ENCODE measurements around the gene SPEM1.

The SPEM1 gene, protein sequence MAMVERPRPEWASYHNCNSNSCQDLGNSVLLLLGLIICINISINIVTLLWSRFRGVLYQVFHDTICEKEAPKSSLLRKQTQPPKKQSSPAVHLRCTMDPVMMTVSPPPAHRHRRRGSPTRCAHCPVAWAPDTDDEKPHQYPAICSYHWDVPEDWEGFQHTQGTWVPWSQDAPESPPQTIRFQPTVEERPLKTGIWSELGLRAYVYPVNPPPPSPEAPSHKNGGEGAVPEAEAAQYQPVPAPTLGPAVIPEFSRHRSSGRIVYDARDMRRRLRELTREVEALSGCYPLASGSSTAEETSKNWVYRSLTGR

DNA sequence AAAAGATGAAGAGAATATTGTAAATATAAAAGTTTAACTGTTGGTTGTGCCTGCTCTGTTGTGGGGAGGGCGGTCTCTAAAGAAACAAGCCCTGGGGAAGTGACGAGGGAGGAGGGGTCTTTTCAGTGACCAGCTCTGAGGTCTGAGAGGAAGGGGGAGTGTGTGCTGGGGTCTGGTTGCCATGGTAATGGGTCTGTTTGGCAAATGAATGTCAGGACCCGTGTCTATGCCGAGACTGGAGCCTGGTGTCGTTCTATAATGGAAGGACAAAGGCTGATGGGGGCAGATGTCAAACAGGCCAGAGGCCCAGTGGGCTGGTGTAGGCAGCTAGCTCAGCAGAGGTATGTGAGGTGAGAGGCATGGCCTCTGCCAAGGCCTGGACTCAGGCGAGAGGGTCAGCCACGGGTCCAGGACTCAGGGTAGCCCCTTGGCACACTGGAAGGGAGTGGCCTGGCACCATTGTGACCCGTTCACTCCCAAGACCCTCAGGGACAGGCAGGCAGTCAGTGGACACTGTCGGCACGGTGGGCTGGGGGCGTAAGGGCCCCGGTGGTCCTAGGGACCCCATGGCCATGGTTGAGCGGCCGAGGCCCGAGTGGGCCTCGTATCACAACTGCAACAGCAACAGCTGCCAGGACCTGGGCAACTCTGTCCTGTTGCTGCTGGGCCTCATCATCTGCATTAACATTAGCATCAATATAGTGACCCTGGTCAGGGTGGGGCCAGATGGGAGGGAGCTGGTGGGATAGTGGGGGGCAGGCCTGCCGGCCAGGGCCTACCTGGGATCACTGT, at the start of gene SPEM1:
SPEM1 (plus strand) TSS at position 506 of the 792 bp plus-strand sequence; CDS start at position 567, 61 bp downstream.
- DNase-seq (ENCODE audit: low read depth in 2 of 2), result no peak

DNA sequence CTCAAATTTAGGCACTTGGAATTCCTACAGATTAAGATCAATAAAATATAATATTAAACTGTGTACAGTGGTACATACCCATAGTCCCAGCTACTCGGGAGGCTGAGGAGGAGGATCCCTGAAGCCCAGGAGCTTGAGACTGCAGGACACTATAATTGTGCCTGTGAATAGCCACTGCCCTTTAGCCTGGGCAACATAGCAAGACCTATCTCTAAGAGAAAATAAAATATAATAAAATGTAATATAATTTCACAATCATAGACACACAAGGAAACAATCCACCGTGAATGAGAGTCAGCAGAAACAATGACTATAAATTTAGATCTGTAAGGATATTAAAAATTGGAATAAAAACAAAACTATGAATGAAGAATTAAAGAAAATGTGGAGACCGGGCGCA, 49.3 kb upstream of the SPEM1 start:
- no peak for DNase-seq (ENCODE audit: low read depth in 2 of 2)

DNA sequence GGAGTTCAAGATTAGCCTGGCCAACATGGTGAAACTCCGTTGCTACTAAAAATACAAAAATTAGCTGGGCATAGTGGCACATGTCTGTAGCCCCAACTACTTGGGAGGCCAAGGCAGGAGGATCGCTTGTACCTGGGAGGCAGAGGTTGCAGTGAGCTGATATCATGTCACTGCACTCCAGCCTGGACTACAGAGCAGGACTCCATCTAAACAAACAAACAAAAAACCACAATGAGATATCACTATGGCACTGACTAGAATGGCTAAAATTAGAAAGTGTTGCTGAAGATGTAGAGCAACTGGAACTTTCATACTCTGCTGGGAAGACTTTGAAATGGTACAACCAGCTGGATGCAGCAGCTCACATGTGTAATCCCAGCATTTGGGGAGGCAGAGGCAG, 45.8 kb upstream of the SPEM1 start:
- DNase-seq (ENCODE audit: low read depth in 2 of 2), result no peak

DNA sequence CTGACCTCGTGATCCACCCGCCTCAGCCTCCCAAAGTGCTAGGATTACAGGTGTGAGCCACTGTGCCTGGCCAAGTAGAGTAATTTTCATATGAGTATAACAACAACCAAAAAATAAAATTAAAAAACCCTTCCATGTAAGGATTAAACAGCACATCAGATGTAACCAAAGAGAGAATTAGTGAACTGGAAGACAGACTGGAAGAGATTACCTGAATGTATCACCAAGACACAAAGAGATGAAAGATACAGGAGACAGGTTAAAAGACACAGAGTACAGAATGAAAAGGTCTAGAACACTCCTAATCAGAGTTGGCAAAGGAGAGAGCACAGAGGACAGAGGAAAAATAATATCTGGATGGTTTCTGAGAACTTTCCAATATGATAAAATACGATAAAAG, 41.0 kb upstream of the SPEM1 start:
- DNase-seq (ENCODE audit: low read depth in 2 of 2), result no peak

DNA sequence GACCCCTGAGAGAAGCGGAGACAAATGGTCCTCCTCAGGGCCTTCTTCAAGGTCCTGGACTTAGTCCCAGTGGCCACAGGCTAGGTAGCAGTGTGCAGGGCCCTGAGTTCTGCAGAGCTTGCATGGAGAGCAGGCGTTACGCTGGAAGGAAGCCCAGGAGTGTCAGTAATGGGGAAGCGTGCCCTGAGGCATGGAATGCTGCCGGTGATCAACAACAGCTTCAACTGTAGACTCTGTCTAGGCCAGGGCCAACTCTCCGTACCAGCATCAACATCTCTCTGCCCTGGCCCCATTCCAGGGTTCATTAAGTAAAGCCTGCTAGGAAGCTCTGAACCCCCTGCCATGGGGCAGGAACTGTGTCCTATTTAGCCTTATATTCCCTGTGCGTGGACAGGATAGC, 39.8 kb upstream of the SPEM1 start:
- no peak for DNase-seq (ENCODE audit: low read depth in 2 of 2)

DNA sequence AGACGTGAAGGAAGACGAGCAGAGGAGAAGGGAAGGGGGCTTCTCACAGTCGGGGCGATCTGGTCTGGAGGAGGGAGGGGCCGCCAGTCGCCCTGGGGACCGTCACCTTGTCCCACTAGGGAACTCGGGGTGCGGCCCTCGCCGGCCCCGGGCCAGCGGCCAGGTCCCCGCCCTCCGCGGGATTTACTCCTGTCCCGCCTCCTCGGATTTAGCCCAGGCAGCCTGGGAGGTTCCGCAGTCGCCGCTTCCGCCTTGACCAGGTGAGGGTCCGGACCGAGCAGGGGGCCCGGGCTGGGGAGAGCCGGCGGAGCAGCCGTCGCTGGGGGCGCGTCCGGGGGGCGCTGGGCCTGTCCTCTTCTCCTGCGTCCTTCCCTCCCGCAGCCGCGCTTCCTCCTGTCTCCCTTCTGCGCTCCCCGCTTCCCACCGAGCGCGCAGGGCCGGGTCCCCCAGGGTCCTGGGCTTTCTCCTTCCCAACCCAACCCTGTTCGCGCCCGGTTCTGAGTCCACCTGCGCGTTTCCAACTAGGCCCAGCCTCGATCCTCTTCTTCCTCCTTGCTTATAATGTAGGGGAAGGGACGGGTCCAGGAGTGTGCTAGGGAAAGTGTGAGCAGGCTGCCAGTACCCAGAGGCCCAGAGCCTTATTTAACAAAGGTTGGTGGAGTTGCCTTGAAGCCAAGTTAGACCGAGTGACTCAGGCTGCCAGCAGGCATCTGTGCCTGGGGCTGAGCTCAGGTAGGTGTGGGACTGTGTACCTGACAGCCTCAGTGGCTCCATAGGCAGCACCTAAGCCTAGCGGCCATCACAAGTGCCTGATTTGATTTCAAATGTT, 39.1 kb upstream of the SPEM1 start, which contains the start of gene TNK1:
TNK1 (plus strand) TSS at position 235 of the 829 bp plus-strand sequence. CDS start 1,838 bp downstream, outside the sequence.
- DNase-seq (ENCODE audit: low read depth in 2 of 2), result no peak

DNA sequence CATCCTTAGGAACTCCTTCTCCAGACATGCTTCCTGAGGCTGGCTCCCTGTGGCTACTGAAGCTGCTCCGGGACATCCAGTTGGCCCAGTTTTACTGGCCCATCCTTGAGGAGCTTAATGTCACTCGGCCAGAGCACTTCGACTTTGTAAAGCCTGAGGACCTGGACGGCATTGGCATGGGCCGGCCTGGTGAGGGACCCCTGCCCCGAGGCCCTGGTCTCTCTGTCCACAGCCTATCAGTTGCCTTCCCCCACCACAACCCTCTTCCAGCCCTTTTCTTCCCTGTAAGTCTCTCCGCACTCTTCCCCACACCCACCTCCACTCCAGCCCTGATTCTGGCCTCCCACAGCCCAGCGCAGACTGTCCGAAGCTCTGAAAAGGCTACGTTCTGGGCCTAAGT, 37.2 kb upstream of the SPEM1 start:
- DNase-seq (ENCODE audit: low read depth in 2 of 2), result no peak

DNA sequence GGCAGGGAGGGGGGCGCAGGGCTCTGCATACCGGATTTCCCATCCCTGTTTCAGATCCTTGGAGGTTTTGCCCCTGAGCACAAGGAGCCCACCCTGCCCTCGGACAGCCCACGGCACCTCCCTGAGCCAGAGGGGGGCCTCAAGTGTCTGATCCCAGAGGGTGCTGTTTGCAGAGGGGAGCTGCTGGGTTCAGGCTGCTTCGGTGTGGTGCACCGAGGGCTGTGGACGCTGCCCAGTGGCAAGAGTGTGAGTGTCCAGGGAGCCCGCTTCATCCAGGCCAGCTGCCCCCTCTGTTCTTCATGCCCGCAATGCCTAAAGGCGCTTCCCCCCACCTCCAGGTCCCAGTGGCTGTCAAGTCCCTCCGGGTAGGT, 36.8 kb upstream of the SPEM1 start:
- no peak for DNase-seq (ENCODE audit: low read depth in 2 of 2)

DNA sequence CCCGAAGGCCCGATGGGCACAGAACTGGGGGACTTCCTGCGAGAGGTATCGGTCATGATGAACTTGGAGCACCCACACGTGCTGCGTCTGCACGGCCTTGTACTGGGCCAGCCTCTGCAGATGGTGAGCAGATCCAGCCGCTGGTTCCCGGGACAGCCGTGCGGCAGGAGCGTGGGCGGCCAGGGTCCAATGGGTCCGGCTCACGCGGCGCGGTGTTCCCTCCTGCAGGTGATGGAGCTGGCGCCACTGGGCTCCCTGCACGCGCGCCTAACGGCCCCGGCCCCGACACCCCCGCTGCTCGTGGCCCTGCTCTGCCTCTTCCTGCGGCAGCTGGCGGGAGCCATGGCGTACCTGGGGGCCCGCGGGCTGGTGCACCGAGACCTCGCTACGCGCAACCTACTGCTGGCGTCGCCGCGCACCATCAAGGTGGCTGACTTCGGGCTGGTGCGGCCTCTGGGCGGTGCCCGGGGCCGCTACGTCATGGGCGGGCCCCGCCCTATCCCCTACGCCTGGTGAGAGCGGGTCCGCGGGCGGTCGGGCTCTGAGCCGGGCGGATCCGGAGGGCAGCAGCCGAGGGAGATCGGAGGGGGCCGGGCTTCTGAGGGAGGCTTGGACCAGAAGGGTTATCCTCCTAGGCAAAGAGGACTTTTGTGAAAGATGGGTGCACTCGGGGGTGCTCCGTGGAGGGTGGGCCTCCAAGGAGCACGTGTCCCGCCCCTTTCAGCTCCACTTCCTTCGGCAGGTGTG, 36.2 kb upstream of the SPEM1 start:
- DNase-seq (ENCODE audit: low read depth in 2 of 2), result peak; percentile 35 to 45

DNA sequence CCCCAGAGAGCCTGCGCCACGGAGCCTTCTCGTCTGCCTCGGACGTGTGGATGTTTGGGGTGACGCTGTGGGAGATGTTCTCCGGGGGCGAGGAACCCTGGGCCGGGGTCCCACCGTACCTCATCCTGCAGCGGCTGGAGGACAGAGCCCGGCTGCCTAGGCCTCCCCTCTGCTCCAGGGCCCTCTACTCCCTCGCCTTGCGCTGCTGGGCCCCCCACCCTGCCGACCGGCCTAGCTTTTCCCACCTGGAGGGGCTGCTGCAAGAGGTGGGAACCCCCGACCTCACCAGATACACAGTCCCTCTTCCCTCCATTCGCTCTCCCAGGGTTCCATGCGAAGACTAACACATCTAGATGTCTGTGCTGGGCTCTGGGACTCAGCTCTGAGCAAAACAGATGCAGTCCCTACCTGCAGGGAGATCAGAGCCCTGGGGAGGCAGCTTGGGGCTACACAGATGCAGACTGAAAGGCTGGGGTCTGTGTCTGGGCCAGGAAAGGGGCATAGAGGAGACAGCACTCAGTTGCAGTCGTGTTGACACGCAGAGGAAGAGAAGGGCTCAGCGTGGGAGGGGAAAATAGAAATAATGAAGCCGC, 35.5 kb upstream of the SPEM1 start:
- DNase-seq (ENCODE audit: low read depth in 2 of 2), result no peak

DNA sequence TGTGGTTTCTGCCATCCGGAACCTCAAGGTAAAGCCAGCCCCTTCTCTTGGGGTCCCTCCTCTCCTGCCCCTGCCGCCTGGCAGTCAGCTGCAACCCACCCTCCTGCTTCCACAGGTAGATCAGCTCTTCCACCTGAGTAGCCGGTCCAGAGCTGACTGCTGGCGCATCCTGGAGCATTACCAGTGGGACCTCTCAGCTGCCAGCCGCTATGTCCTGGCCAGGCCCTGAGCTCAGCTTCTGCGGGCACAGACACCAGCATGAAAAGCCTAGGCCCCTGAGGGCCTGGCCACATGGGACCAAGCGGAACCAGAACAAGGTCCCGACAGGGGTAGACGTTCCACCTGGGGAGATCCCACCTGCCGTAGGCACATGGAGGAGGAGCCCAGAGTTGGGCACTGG, 31.3 kb upstream of the SPEM1 start:
- no peak for DNase-seq (ENCODE audit: low read depth in 2 of 2)

DNA sequence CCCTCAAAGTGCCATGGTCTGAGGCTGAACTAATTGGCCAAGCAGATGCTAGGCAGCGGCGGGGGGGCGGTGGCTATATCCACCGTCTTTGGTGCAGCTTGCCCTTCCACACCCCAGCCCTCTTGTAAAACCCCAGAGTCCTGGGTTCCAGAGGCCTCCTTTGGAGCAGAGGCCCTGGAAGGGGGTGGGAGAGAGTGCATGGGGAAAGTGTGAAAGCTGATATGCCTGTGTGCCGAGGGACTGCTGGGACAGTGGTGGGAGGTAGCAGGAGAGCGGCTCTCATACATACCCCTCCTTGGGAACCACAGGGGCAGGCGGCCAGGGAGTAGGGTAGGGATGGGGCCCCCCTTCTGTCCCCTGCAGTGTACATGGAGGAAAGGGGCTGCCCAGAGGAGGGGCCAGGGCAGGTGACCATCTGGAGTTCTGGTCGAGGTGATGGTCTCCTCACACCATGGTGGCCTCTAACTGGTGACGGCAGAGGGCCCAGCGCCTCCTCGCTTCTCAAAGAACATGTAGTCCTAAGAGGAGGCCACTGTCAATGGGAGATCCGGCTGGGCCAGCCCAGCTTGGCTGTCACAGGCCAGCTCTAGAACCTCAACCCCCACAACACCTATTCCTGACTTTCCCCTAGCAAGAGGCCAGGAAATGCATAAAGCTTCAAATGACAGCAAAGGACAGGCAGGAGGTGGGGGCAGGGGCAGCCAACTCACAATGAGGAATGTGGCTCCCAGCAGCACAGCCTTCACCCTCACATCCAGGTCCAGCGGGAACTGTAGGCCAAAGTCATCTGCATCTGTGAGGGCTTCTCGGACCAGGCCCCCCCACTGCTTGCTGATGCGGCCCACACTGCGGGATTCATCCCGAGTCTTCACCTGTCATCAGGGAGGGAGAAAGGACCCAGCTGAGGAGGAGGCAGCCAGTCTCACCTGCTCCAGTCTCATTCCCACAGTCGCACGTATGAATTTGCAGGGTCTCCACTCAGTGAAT, 29.9 kb upstream of the SPEM1 start:
- DNase-seq (ENCODE audit: low read depth in 2 of 2), result no peak

DNA sequence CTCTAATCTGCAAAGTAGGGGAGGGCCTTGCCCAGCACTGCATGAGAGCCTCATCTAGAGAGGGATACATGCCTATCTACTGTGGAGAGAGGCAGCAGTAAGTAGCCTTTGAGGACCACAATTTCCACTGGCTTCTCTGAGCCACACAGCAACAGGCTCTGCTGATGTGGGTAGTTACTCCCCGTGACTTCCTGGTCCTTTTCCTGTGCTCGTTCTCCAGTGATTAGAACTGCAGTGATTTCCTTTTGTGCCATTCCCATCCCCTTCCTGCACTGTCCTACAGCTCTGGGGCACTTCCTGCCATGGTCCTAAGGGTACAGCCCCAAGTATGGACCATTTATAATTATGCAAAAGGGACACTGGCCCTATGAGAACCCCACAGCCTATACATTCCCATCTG, 28.8 kb upstream of the SPEM1 start:
- no peak for DNase-seq (ENCODE audit: low read depth in 2 of 2)

DNA sequence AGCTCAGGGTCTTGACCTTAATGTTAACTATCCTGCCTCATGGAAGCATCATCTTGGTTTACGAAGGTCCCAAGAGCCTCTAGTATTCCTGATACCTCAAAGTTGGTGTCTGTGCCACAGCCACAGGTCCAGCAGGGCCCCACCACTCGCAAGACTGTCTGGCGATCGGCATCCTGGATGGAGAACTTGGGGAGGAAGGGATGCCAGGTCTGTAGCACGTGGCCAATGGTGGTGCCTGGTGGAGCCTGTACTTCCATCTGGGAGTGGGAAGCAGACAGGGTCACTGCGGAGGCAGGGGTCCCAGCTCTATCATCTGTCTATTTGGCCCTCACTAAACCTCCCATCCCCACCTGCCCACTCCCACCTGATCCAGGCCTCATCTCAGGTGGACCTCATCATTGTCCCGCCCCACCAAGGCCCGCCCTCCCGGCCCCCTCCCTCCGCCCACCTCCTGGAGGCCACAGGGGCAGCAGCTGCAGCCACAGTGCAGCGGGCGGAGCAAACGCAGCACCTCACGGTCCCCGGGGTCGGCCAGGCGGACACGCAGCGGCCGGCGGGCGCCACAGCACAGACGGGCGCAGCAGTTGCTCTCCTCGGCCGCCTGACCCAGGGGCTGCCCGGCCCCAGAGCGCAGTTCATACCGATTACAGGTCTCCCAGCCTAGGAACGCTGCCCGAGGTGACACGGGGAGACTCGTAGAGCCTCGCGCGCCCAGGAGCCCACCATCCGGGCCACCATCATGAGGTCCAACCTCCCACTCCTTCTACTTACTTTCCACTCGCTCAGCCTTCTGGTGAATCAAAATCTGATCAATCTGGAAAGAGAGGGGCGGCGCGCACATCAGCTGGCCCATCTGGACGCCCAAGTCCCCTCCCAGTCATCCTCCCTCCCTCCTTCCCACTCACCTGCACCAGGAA, 27.2 kb upstream of the SPEM1 start:
- no peak for DNase-seq (ENCODE audit: low read depth in 2 of 2)

DNA sequence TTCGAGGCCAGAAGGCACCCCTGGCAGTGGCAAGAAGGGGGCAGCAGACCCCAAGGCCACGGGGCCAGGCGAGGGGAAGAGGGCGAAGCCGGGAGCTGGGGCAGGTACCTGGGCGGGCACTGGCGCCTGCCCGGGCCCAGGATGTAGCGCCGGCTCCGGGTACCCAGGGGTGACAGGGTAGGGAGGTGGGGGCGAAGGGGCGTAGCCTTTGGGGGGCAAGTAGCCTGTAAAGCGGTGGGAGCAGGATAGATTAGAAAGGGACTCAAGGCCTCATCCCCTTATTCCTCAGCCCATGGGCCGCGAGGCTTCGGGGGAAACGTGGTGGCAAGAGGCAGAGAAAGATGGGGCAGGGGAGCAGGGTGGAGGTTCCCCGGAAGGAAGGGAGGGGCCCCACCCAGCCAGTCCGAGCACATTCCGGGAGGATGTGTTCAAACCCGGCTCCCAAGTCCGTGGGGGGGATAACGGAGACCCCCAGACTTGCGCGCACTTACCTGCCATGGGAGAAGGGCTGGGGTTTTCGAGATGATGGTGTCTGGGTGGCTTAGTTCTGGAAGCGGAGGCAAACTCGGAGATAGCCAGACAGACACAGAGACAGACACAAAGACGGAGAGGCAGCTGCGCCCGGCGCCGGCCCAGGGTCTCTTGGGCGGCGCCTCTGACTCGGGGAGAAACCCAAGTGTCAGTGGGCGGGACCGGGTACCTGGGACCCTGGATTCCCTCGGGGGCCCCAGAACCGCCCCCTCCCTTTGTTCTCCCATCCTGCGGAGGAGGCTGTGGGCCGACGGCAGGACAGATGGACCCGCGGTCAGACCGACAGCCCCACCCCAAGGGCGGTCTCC, 26.3 kb upstream of the SPEM1 start:
- DNase-seq (ENCODE audit: low read depth in 2 of 2), result peak; percentile 36 to 38

DNA sequence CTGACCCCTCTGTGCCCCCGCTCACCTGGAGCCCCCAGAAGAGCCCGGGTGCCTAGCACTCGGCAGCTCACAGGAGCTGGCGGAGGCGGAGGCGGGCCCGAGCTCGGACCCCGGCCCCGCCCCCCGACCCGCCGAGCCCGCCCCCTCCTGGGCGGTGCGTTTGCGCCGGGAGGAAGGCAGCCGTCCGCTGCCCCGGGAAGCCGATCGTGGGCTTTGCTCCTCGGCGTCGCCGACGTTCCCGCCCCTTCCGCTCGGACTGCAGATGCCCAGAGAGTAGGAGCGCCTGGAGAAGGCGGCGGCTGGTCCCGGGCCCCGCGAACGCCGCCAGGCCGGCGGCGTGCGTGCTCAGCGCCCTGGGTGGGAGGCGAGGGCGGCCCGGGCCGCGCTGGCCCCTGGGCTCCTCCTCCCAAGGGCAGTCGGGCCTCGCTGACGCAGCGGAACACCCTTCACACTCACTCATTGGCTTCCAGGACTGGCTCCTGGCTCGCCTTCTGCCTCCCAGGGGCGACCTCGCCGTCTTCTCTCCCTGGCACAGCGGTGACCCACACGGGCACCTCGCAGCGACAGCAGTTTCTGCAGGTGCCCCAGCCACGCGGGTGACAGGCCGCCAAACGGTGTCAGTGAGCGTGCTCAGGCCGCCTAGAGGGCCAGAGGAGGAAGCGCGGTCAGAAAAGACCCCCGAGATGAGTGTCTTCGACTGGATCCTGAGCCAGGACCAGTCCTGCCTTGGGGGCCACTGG, 25.5 kb upstream of the SPEM1 start, which contains the start of gene PLSCR3:
PLSCR3 (minus strand) TSS at position 74 of the 740 bp plus-strand sequence. CDS start 415 bp downstream, outside the sequence.
- DNase-seq (ENCODE audit: low read depth in 2 of 2), result peak; percentile 46 to 64

DNA sequence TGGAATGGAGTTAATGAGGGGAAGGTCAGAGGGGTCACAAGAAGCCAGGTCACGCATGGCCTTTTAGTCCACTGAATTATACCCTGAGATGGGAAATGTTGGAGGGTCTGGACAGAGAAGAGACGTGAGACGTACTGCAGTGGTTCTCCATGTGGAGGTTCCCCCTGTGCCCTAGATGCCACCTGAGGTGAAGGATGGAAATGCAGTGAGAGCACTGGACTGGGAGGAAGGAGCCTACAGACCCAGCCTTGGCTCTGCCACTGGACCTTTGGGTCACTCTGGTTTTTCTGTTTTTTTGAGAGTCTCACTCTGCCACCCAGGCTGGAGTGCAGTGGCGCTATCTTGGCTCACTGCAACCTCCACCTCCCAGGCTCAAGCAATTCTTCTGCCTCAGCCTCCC, 24.0 kb upstream of the SPEM1 start:
- no peak for DNase-seq (ENCODE audit: low read depth in 2 of 2)

Data from activated CD8-positive, alpha-beta memory T cell treated with anti-CD3 and anti-CD28 coated beads for 4 hours (primary cell).